Stimulated activated CD8-positive, alpha-beta memory T cell treated with anti-CD3 and anti-CD28 coated beads, Interleukin-7, amount 100 ng/mL, for 24 hours (primary cell): ENCODE results near the gene FAM53A.
"Not testable (repeated sequence)": the region's sequence is repeated elsewhere in the genome, so short reads cannot be mapped to it uniquely, and the experiment has no call there.

Experiments
- DNase-seq: peaks from one replicate; pipeline ENCODE4 v3.0.0-alpha.2; 2020; ENCODE audit warnings: low read depth

FAM53A gene

DNA sequence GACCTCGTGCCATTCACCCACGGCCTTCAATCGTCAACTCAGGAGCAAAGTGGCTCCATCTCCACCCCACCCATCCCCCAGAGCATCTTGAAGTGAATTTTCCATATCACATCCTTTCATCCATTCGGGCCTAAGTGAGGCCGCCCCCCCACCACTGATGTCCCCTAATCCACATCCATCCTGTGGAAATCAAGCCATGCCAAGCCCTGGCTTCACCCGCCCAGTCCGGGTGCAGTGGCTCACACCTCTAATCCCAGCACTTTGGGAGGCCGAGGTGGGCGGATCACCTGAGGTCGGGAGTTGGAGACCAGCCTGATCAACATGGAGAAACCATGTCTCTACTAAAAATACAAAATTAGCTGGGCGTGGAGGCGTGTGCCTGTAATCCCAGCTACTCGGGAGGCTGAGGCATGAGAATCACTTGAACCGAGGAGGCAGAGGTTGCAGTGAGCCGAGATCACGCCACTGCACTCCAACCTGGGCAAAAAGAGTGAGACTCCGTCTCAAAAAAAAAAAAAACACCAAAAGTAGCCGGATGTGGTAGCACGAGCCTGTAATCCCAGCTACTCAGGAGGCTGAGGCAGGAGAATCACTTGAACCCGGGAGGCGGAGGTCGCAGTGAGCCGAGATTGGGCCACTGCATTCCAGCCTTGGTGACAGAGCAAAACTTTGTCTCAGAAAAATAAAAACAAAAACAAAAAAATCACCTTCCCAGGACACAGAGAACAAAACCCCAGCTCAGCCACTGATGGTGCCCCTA, 76.5 kb downstream of the FAM53A start:
- not testable (repeated sequence) for DNase-seq

DNA sequence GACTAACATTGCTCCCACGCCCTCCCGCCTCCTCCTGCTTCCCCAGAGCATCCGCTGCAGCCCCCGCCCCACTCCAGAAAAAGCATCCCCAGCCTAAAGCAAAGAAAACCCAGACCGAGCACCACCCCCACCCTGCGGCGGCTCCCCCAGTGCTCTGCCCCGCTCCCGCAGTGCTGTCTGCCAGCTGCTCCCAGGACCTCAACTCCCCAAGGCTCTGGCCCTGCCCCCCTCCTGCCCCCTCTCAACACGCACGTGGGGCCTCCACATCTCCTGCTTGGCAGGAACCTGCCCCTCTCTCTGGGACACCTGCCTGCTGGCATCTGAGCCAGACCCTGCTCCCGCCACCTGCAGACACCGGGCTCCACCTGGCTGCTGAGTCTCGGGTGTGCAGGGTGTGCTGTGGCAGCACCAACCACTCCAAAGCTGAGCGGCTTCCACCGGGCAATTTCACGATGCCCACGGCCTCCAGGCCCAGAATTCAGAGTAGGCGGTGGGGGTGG, 79.4 kb downstream of the FAM53A start:
- DNase-seq, result no peak

DNA sequence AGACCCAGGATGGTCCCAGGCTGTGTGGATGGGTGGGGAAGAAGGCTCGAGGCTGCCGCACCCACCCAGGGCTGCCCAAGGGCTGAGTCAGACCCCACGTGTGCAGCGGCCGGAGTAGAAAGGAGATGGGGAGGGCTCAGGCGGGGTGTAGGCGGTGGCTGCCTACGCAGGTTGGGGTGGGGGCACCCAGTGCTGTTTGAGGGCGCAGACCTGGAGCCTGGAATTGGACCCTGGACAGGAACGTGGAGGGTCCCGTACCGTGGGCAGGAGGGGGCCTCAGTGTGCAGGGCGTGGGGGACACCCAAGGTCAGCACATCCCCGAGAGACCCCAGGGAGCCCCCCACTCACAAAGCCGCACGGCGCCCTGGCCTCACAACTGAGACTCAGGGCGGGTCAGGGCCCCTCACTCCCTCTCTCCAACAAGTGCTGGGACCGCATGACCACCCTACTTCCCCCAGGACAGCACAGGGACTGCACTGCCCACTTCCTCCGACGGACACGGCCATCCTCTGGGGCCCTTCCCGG, 79.9 kb downstream of the FAM53A start:
- no peak for DNase-seq

DNA sequence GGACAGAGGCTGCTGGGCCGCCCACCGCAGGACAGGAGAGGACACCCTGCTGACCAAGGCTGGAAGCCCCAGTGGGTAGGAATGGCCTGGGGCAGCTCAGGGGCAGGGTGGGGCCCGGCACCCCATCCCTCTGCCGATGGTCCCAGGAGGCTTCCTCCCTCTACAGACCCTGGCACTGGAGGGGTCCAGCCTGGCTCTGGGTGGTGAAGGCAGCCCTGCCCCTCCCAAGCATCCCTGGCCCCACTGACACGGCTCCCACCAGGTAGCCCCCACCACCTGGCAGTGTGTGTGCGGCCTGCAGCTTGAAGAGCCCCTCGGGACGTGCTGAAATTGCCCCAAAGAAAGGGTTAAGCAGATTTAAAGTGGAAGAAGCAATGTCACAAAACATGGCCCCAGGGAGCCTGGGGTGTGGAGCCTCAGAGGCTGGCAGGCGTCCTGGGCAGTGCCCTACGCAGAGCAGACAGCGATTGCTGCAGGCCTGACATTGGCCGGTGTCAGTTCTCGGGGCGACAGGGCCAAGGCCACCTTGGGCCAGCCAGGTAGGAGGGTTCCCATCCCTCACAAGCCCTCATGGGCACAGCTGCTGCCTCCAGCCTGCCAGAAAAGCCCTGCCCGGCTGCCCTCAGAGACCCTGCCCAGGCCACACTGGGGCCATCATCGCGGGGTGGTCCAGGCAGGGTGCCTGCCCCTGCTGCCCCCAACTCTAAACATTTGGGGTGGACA, 80.5 kb downstream of the FAM53A start:
- no peak for DNase-seq

DNA sequence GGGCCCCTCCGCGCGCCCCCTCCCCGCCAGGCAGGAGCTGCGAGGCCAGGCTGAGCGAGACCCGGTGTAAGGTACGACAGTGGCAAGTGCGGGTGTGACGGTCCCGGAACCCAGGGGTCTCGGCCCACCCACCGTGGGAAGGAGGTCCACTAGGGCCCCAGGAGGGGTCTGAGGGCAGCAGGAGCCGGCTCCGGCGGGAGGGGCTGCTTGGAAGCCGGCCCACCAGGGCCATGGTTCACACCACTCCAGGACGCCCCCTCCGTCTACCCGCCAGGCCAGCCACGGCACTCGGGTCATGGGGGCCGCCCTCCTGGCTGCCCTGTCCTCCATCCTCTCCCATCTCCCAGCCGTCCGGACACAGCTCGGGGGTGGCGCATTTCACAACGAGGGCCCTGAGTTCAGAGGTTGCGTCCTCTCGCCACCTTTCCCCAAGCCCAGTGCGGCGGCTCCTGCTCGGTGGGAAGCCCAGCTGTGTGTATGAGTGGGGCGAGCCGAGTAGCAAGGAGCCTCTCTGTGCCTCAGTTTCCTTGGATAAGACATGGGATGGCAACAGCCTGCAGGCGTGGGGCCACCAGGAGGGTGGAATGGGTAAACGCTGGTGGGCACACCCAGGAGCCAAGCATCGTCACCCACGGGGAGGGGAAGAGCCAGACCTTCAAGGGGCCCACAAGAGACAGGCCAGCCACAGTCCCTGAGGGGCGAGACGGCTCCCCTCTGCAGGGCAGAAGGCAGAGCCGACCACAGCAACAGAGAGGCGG, 81.3 kb downstream of the FAM53A start:
- DNase-seq, result no peak

DNA sequence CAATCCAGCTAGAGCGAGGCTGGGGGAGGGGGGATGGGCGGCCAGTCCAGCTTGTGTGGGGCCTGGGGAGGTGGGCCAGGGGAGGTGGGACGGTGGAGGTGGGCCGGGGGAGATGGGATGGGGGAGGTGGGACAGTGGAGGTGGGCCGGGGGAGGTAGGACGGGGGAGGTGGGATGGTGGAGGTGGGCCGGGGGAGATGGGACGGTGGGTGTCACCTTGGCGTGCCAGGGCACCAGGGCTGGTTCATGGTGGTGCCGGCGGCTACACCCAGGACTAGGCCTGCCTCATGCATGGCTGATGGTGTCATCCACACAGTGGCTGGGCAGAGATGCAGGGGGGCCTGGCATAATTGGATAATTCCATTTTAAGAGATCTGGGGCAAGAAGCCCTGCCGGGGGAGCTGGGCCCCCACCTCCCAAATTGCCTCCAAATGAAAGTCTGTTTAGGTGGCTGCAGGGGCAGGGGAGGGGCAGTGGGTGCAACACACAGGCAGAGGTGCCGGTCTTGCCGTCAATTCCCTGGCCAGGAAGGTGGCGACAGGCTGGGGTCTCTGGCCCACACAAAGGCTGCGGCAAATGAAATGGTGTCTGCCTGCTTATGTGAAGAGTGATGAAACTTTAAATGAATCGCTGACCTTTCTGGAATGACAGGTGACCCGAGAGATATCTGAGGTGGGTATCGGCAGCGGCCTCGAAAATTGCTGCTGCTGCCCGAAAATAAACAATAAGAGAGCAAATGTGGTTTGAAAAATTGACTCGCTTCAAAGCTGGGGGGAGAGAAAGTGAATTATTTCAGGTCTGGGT, 82.1 kb downstream of the FAM53A start:
- DNase-seq, result no peak

DNA sequence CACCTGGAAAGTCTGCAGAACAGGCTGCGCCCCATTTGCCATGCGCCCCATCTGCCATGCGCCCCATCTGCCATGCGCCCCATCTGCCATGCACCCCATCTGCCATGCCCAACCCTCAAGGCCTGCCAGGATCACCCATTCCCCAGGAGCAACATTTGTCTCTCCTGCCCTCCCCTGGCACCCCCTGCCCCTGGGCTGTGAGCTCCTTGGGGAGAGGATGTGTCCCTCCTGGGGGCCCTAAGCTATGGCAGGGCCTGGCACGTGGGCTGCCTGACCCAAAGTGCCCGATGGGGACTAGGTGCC, 82.6 kb downstream of the FAM53A start:
- DNase-seq, result no peak

DNA sequence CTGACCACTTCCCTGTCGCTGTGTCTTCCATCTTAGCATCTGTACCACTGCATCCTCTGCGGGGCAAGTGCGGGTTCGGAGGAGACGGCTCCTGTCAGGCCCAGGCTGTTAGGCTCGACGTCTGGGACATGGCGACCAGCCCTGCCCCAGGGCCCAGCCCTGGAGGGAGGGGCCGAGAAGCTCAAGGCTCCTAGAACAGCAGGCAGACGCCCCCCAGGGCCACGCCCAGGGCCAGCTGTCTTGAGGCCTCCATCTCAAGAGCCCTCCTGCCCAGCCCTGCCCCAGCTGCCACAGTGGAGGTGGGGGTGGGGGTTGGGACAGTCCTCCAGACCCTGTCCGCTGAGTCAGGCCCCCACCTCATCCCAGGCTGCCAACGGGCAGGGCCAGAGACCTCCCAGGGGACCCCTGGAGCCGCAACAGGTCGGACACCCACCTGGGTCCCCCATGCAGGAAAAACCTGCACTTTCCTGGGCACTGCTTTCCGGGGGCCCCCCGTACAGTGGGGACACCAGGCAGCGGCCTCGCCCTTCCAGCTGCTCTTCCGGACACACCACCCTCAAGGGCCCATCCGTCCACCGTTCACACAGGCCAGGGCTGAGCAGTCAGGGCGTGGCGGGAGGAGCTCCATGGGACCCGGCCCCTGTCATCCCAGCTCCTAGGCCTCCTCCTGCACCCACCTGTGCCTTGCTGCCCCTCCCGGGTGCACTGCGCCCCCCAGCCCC, 83.1 kb downstream of the FAM53A start:
- DNase-seq, result no peak

DNA sequence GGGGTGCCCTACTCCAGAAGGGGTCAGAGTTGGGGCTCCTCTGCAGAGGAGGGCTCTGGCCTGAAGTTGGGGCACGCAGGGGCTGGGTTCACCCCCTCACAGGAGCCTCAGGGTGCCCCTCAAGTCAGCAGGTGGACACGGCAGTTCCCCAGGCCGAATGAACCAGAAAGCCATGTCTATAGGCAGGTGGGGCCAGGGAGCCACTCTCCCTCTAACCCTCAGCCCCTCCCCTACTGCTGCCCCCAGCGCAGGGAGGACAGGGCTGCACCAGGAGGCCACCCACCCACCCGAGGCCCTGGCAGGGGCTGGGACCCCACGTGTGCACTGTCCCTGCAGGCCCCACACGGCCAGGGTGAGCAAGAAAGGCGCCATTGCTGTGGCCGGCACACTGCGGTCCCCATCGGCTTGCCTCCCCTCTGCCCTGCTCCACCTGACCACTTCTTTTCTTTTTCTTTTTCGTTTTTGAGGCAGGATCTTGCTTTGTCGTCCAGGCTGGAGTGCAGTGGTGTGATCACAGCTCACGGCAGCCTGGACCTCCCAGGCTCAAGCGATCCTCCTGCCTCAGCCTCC, 83.8 kb downstream of the FAM53A start:
- no peak for DNase-seq

DNA sequence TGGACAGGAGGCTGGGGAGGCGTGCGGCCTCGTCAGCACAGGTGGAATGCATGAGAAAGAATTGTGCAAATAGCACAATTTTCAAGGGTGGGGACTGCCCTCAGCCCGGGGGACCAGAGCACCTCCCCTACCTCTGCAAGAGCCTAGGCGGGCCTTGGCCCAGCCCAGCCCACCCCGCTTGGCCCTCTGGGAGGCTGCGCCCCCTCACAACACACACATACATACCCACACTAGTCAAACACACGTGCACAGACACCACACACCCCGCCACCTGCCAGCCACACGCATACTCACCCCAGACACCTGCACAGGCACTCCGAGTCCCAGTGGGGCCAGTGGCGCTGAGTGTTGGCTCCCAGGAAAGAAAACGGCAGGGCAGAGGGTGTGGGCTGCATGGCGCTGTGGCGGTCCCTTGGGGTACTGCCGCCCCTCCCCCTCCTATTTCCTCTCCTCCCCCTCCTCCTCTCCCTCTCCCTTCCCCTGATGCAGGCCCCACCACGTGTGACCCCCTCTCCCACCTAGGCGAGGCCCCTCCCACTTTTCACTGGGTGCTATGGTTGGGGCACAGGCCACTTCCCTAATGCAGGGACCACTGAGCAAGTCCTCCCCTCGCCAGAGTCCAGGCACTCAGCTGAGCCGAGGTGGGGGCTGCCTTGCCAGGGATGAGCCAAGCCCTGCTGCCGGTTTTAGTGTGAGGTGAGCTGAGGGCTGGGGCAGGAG, 84.5 kb downstream of the FAM53A start:
- no peak for DNase-seq

DNA sequence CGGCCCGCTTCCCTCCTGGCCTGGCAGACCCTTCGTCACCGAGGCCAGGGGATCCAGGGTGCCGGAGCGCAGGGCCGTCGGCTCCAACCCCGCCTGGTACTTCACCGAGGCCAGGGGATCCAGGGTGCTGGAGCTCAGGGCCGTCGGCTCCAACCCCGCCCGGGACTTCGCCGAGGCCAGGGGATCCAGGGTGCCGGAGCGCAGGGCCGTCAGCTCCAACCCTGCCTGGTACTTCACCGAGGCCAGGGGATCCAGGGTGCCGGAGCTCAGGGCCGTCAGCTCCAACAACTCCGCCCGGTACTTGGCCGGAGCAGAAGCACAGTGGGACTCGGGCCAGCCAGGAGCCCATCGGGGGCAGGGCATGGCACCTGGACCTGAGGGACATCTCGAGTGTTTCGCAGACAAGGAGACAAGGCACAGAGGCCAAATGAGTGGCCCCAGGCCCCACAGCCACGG, 85.1 kb downstream of the FAM53A start:
- DNase-seq, result no peak

DNA sequence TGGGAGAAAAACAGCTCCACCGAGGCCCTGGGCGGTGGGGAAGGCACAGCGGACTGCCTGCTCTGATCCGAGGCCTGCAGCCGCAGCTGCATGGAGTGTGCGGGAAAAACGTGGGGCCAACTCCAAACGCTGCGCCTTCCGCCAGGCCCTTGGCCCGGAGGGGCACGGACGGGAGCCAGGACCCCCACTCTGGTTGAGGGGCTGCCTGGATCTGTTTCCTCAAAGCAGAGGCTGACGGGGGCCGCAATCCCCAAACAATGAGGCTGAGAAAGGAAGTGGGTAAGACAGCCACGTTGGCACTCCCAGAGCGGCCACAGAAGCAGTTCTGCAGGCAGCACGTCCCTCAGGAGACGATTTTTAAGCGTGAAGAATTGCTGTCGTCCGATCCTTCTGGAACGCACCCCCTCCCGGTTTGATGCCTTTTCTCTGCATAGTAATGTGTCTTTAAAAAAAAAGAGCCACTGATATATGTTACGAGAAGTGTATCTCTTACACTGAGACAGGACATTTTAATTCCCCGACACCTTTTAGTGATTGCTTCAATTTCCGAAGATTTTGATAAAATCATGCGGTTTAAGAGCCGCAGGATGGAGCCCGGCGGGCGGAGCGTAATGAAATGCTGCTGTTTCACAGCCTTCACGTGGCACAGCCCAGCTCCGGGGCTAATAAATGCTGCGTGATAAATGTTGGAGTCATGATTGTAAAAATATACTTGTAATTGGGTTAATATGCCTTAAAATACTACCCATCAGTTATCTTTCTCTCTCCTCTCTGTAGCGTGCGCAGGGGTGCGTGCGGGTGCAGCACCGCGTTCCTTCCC, 85.7 kb downstream of the FAM53A start:
- no peak for DNase-seq

DNA sequence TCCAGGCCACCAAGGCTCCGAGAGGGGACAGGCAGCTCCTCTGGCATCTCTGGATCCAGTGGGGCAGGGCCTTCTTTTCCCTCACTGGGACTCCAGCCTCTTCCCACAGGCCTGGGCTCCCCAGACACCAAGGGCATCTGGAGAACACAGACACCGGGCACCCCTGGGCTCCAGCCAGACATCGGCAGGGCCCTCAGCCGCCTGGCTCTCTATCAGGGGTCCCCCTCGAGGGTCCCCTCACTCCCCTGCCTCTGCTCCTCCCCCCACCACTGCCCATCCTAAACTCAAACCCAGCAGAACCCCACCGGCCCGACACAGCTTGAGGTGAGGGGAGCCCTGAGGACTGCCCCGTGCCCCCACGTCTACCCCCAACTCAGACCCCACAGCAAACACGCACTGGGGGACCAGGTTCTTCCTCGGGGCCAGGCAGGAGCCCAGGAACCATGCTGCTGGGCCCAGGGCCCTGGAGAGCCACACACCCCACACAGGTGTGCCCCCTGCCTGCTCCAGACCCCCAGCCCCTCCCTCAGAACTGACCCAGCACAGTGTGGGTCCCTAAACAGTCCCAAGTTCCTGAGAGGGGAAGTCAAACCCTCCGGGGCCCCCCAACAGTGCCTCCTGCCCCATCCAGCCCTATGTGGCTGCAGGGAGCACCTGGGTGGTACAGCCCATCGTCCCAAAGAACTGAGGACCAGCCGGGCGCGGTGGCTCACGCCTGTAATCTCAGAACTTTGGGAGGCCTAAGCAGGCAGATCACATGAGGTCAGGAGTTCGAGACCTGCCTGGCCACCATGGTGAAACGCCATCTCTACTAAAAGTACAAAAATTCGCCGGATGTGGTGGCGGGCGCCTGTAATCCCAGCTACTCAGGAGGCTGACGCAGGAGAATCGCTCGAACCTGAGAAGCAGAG, 86.8 kb downstream of the FAM53A start:
- DNase-seq, result no peak

DNA sequence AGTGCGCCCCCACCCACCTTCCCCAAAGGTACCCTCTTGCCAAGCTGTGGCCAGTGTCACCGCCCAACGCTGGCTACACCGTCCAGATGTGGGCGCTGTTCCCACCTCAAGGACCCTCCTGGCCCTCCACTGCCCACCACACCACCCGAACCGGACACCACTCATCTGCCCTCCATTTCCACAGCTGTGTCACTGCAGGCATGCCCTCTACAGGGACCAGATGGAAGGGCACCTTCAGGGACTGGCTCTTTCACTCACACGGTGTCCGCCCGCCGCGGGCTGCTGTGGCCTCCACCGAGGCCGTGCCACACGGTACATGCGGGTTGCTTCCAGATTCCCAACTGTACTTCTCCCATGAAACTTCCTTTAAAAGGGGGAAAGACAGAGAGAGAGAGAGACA, 87.7 kb downstream of the FAM53A start:
- DNase-seq, result no peak

DNA sequence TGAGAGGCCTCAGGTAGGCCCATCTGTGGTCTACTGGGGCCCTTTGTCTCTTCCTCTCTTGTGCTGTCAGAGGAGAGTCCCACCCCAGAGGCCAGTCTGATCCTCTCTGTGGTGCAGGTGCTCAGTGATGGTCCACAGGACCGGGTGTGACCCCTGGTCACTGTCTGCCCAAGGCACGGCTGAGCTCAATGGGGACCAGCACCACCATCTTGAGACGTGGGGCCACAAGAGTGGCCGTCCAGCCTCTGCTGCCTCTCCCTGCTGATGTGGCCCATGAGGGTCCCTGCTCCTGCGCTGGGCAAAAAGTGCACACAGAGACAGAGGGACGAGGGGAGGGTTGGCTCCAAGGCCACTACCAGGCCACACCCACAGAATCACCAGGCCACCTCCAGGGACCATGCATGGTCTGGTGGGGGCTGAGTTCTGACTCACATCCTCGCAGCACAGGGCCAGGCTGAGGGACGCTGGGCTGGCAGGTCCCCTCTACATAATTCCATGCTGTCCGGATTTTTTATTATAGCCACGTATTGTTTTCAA, 88.3 kb downstream of the FAM53A start:
- no peak for DNase-seq

DNA sequence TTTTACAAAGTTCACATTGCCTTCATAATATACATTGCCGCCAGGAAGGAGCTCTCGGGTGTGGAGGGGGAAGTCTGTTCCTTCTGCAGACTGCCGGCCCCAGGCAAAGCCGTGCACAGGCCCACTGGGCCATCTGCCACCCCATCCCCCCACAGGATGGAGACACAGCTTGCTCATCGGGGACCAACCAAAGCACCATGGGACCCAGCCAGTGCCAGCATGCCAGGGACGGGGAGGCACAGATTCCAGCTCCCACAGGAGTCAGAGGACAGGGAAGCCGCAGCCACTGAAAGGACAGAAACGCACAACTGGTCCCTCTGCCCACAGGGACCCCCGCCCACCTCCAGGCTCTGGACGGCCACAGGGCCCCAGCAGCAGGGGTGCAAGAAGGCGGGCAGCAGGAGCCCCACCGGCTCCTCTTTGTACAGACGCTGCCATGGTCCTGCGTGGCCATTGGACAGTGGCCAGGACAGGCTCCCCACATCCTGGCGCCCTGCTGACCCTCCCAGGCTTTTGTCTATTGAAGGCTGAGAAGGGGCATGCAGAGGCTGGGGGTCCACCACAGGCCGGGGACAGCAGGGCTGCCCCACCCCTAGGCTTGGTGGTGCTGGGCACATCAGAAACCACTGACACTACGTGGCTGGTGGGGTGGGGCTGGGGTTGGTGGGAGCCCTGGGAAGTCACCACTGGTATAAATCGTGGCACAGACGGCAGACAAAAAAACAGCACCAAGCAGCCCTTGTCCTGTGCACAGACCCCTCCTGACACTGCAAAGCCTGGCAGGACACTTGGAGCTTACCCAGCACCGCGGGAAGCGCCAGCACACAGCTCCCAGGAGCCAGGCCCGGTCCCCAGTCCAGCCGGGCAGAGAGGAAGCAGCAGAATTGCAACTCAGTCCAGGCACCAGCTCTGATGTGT, 89.0 kb downstream of the FAM53A start:
- DNase-seq, result no peak

DNA sequence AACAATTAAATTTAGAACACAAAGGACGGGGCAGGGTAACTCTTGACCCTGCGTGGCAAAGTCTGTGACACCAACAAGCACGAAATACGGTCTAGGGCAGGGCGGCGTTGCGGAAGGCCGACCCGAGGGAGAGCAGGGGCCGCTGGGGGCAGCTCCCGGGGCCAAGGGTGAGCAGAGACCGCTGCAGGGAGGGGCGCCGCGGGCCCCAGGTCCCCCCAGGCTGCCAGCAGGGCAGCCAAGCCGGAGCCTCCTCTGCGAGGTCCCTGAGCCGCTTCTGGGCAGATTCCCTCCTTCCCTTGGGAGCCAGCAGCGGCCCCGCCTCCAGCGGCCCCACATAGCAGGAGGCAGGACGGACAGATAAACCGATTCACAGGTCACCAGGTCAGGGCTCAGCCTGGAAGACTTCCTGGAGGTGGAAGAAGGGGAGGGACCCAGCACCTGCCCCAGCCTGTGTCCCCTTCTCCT, 90.2 kb downstream of the FAM53A start:
- no peak for DNase-seq
